Heart right ventricle (tissue), 16 donors: ENCODE results near the gene EZR. TPM values are rescaled to one million over a fixed set of nuclear protein-coding genes. Genes with fewer than 3 reads are reported as not detected.

Source experiments
- ATAC-seq, 8 donors: fragments of 200-7000 bp; cut with Tn5 transposase; one replicate each; pipeline ENCODE4 v1.9.1; 2020; ENCODE audit warnings: mild to moderate bottlenecking in 8 of 8, moderate library complexity in 8 of 8, moderate number of reproducible peaks in 1 of 8
- DNase-seq, 2 donors: peaks; one replicate each; pipeline ENCODE4 v3.0.0-alpha.2; 2020
- H3K27ac ChIP-seq, 10 donors: fragments of 200-600 bp; sonication (generic) in 2 of 10; one replicate each; pipeline versions ENCODE4 v1.5.0 to v1.8.0; 2020 to 2022; ENCODE audit warnings: mild to moderate bottlenecking in 3 of 10
- H3K27me3 ChIP-seq, 7 donors: fragments of 200-600 bp; one replicate each; pipeline ENCODE4 v1.8.0; 2021 to 2022; ENCODE audit warnings: mild to moderate bottlenecking in 2 of 7
- H3K36me3 ChIP-seq, 9 donors: fragments of 200-600 bp; sonication (generic) in 1 of 9; one replicate each; pipeline versions ENCODE4 v1.5.0 to v1.8.0; 2020 to 2022; ENCODE audit warnings: mild to moderate bottlenecking in 2 of 9
- H3K4me1 ChIP-seq, 9 donors: fragments of 200-600 bp; sonication (generic) in 1 of 9; one replicate each; pipeline versions ENCODE4 v1.5.0 to v1.8.0; 2020 to 2022; ENCODE audit warnings: mild to moderate bottlenecking in 4 of 9
- H3K4me3 ChIP-seq, 10 donors: fragments of 200-600 bp; sonication (generic) in 2 of 10; one replicate each; pipeline versions ENCODE4 v1.5.0 to v1.8.0; 2020 to 2022; ENCODE audit warnings: mild to moderate bottlenecking in 7 of 10, moderate library complexity in 2 of 10
- H3K9me3 ChIP-seq, 11 donors: fragments of 200-600 bp in 10 of 11; sonication (generic) in 2 of 11; one replicate each; pipeline versions ENCODE4 v1.5.0 to v1.8.0; 2013 to 2022; ENCODE audit warnings: mild to moderate bottlenecking in 2 of 11, control low read depth in 1 of 11, moderate library complexity in 1 of 11
- WGBS, 2 donors: extraction: QIAGEN DNeasy Blood & Tissue Kit; methylation state at CpG; one replicate each; pipeline ENCODE4 v1.1.7; 2013; ENCODE audit warnings: inconsistent platforms in 1 of 2; 5-methylcytosine and 5-hydroxymethylcytosine counted together
- intact Hi-C, 10 donors: fragments of 100-400 bp; cut with DNase I; formaldehyde crosslinking; loops; one replicate each; pipeline versions ENCODE4 v1.11.1 to v1.14.2; 2022
- polyA plus RNA-seq, 2 donors: library from polyadenylated mRNA; stranded (reverse); fragments of 200-250 nt; gene quantifications; one replicate each; pipeline ENCODE4 v1.2.3, GENCODE V29; 2013
- total RNA-seq, 10 donors: library from RNA; stranded (reverse); fragmentation: NEBNext Ultra II Directional in 3 of 10; extraction: Animal tissue kit (Norgen Biotek cat#: 25700) in 3 of 10; gene quantifications; one replicate each; pipeline versions ENCODE4 v1.2.1 to v1.2.4, GENCODE V29; 2021 to 2023
- TF ChIP-seq, protein P1 (sequence below), 9 donors: fragments of 200-600 bp; sonication (generic) in 2 of 9; IDR thresholded peaks; one replicate each; pipeline versions ENCODE4 v1.5.0 to v1.8.0; 2021 to 2022; ENCODE audit warnings: antibody characterized with exemption in 9 of 9, mild to moderate bottlenecking in 5 of 9, moderate library complexity in 1 of 9
- donor health status: Arrhythmogenic right ventricular cardiomyopathy.
- donor health status: ischemic (EF 13 %, LVEDD 7.1; RV severe dilation, severe dysfunction).
- donor health status: healthy with polysubstance abuse.
- donor health status: DM: no; HTN: yes; CAD: no.
- donor health status: DM: no; HTN: no; CAD: no.
- donor health status: ischemic (EF 25% LVEDD 6.9; RV normal size, moderate dysfunction).
- donor health status: ischemic (EF 25% LVEDD 5.7; RV mildly dilated, moderate dysfunction).
- donor health status: healthy.
- donor health status: DM: yes; HTN: yes; CAD: no.
- donor health status: Ischemic cardiomyopathy.
- donor health status: ischemic (EF 35%, LVEDD 5.7; RV mildly dilated, moderate dysfunction).
- donor health status: nonischemic (EF 11% LVEDD 7.7; RV severe dilation, severe dysfunction).
- donor health status: DM: yes; HTN: yes; CAD: no.
- donor health status: PGD.
- donor health status: ischemic (EF 29% LVEDD 5.4; RV normal size, mild dysfunction).
- donor health status: nonischemic (EF 23%, LVEDD 6.1; RV moderate dilation, normal function).

The EZR gene
- total and polyA plus RNA-seq, 12 donors = 90.3 to 322 (median 186) TPM

DNA sequence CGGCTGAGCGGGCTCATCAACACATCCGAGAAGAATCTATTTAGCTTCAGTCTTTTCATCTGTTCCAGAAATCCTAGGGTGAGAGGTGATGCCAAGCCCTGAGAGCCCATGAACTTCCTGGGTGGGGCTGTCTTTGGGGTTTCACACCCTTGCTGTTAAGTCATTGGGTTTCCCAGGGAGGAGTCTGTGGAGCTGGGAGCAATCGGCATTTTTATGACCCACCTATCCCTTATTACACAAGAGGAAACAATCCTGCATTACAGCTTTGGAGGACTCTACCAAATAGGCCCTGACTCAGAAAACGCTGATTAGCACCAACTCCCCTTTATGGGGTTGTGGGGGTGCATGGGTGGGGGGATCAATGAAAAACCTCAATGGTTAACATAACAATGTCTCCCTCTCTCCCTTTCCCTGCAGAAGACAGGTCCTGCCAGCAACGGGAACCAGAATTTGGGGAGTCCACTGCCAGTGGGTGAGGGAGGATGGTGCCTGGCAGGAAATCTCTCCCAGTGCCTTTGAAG, 46.3 kb downstream of the EZR start:
- intact Hi-C loops = loop anchor here in 2 of 10 donors (5.0 kb wide), 1 partner anchor 66 kb away; no protein-coding TSS in a partner anchor
- Histone ChIP-seq H3K36me3 (peaks cover 0 to 99% (median 62%) of the 10 kb centered on the region in 9 donors), H3K4me1 (peaks cover 12 to 50% (median 37%) of the 10 kb centered on the region in 9 donors), H3K27me3 (no peaks in the 10 kb centered on the region), H3K9me3 (no peaks in the 10 kb centered on the region), H3K4me3 (no peak overlapping the region), H3K27ac (peak overlapping the region in 4 of 10 donors; percentile 4 to 31 (median 20))
- ATAC-seq (peak in 1 of 8 donors; percentile 15), DNase-seq (no peak)
- 82 to 84% methylated on average over 6 of the region's 6 CpGs for WGBS, 2 donors
- TF ChIP-seq, protein P1, sequence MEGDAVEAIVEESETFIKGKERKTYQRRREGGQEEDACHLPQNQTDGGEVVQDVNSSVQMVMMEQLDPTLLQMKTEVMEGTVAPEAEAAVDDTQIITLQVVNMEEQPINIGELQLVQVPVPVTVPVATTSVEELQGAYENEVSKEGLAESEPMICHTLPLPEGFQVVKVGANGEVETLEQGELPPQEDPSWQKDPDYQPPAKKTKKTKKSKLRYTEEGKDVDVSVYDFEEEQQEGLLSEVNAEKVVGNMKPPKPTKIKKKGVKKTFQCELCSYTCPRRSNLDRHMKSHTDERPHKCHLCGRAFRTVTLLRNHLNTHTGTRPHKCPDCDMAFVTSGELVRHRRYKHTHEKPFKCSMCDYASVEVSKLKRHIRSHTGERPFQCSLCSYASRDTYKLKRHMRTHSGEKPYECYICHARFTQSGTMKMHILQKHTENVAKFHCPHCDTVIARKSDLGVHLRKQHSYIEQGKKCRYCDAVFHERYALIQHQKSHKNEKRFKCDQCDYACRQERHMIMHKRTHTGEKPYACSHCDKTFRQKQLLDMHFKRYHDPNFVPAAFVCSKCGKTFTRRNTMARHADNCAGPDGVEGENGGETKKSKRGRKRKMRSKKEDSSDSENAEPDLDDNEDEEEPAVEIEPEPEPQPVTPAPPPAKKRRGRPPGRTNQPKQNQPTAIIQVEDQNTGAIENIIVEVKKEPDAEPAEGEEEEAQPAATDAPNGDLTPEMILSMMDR (IDR thresholded peaks at IDR 0.05) = no peak

DNA sequence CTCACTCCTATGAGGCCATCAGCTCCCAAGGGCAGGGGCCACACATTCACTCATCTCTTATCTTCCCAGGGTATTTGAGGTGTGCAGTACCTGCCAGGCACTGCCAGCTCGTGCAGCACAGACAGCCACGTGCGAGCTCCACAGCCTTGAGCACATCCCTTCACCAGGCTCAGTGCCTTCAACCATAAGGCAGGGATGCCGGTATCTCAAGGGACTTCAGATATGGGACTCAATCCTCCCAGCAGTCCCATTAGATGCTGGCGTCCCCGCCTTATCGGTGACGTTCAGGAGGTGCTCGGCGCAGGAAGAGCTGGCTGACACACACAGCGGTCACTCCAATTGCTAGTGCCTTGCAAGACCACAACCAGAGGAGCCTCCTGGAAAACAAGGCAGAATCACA, 47.0 kb downstream of the EZR start:
- H3K4me1 ChIP-seq = peaks cover 12 to 53% (median 44%) of the 10 kb centered on the region in 9 donors
- TF ChIP-seq, protein P1 (IDR thresholded peaks at IDR 0.05) = no peak
- no peak for DNase-seq
- H3K27ac ChIP-seq = peak overlapping the region in 2 of 10 donors; percentile 2 to 19
- H3K36me3 ChIP-seq = peaks cover 0 to 99% (median 66%) of the 10 kb centered on the region in 9 donors
- whole genome bisulfite sequencing, 2 donors = 82 to 88% methylated on average over 11 of the region's 11 CpGs
- no peak for ATAC-seq
- intact Hi-C loops = loop anchor here in 2 of 10 donors (5.0 kb wide), 1 partner anchor 65 kb away; no protein-coding TSS in a partner anchor
- H3K4me3 ChIP-seq = no peak overlapping the region
- no peaks in the 10 kb centered on the region for H3K27me3 ChIP-seq
- no peaks in the 10 kb centered on the region for H3K9me3 ChIP-seq

DNA sequence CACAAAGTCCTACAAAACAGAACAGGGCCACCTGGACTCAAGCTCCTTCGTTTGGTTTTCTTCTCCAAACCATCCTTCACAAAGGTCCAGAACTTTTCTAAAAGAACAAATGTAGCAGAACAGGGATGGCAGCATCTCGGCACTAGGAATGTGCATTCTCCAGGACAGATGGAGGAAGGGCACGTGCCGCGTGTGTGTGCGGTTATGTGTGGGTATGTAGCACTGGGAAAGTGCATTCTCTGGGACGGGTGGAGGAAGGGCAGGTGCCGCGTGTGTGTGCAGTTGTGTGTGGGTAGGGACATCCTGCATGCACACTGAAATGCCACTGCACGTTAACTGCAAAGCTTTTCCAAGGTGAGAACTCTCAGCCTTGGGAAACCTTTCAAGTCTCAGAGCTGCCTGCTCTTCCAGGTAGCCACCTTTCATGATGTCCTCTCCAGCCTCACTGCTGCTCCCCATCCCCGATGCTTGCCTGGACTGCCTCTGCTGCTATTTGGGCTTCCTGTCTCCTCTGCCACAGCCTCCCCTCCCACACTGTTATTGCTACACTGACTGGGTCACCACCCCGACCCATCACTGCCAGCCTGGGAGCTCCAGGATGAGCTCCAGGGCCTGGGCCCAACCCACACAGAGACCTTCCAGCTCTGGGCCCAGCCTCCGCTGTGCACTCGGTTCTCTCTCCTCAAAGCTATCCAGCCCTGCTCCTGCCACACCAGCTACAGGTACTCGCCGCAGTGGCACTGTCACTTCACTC, 47.6 kb downstream of the EZR start:
- 88 to 90% methylated on average over 16 of the region's 16 CpGs for WGBS, 2 donors
- TF ChIP-seq, protein P1 (IDR thresholded peaks at IDR 0.05) = no peak
- intact Hi-C loops = loop anchor here in 2 of 10 donors (5.0 kb wide), 1 partner anchor 64 kb away; no protein-coding TSS in a partner anchor

DNA sequence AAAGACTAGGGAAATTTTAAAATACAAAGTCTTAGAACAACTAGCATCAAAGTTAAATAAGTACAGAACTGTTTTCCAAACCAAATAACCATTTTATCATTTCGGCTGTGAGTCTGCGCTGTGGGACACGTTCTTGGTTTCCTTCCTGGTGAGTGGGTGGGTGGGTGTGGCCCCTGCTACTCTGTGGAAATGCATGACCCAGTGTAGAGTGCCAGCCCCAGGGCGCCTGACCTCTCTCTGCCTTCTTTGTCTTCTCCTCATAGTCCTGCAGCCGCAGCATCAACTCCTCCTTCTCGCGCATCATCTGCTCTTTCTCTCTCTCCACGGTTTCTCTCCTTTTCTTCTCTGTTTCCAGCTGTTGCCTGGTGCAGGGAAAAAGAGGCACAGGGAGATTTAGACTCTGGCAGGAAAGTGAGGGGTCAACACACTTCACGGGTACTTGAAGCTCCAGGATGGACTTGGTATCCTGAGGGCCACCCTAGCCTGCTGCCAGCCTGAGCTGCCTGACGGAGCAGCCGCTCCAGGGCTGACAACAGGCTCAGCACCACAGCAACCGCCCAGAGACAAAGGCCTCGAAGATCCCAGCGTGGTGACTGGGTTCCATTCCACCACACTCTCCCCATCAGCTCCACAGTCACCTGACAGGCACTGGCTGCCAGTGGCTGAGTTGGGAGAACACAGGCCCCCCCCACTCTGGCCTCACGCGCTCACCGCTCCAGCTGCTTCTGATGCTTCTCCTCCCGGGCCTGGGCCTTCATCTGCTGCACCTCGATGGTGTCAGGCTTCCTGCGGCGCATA, 48.4 kb downstream of the EZR start:
- ATAC-seq = peak in 7 of 8 donors; percentile 17 to 63 (median 44)
- peak overlapping the region; percentile 54 to 77 (median 65) for H3K27ac ChIP-seq
- peak; percentile 47 to 62 for DNase-seq
- 57 to 60% methylated on average over 21 of the region's 21 CpGs for WGBS, 2 donors
- TF ChIP-seq, protein P1 (IDR thresholded peaks at IDR 0.05) = no peak
- intact Hi-C loops = loop anchor here in 2 of 10 donors (5.0 kb wide), 1 partner anchor 63 kb away; no protein-coding TSS in a partner anchor
- no peak overlapping the region for H3K4me3 ChIP-seq
- H3K9me3 ChIP-seq = no peaks in the 10 kb centered on the region
- H3K27me3 ChIP-seq = no peaks in the 10 kb centered on the region
- H3K36me3 ChIP-seq = peaks cover 0 to 99% (median 69%) of the 10 kb centered on the region in 9 donors
- H3K4me1 ChIP-seq = peaks cover 12 to 56% (median 44%) of the 10 kb centered on the region in 9 donors

More for the DNA sequence above, 47.6 kb downstream of the EZR start:
- Histone ChIP-seq H3K27me3 (no peaks in the 10 kb centered on the region), H3K9me3 (no peaks in the 10 kb centered on the region), H3K4me3 (no peak overlapping the region), H3K36me3 (peaks cover 0 to 99% (median 71%) of the 10 kb centered on the region in 9 donors), H3K4me1 (peaks cover 12 to 56% (median 44%) of the 10 kb centered on the region in 9 donors), H3K27ac (peak overlapping the region in 6 of 10 donors; percentile 56 to 77 (median 70))
- DNase-seq = no peak
- no peak for ATAC-seq
